M059J (cell line): Measurements from ENCODE around the gene PSMD6. TPM values are rescaled to one million over a fixed set of nuclear protein-coding genes. Genes with fewer than 3 reads are reported as not detected.

ENCODE experiments used
- DNase-seq: peaks from one replicate; pipeline ENCODE4 v3.0.0-alpha.2; 2012; ENCODE audit warnings: low read depth
- total RNA-seq: library from RNA; depleted of rRNA; stranded (reverse); fragments of >200 nt; shearing (Covaris generic); gene quantifications from 2 replicates; pipeline ENCODE4 v1.2.3, GENCODE V29; 2014

PSMD6 gene
- total RNA-seq, 1 experiment from 2014 or later: 85.1 TPM

GRCh38 chr3:64008487-64009351 is 14.6 kb downstream of the PSMD6 start:
- no peak for DNase-seq

- DNase-seq: no peak
These were observed 15.3 kb downstream of the PSMD6 start for GRCh38 chr3:64008017-64008416.

- DNase-seq: no peak
These were observed 19.7 kb downstream of the PSMD6 start for GRCh38 chr3:64003589-64003988.

- DNase-seq: no peak
These were observed 21.1 kb downstream of the PSMD6 start for GRCh38 chr3:64002233-64002632.

GRCh38 chr3:64000453-64001055 is 22.7 kb downstream of the PSMD6 start:
- DNase-seq: no peak

GRCh38 chr3:63998852-63999754 is 24.2 kb downstream of the PSMD6 start:
- no peak for DNase-seq

- no peak for DNase-seq
These were observed 28.2 kb downstream of the PSMD6 start for GRCh38 chr3:63995086-63995485.

GRCh38 chr3:63993653-63994079 is 29.6 kb downstream of the PSMD6 start:
- peak; percentile 55 for DNase-seq

GRCh38 chr3:63992516-63993209 is 30.6 kb downstream of the PSMD6 start:
- no peak for DNase-seq

- no peak for DNase-seq
These were observed 31.6 kb downstream of the PSMD6 start for GRCh38 chr3:63991666-63992065.

- no peak for DNase-seq
These were observed 32.6 kb downstream of the PSMD6 start for GRCh38 chr3:63990733-63991132.

- DNase-seq: no peak
These were observed 33.1 kb downstream of the PSMD6 start for GRCh38 chr3:63990204-63990603.

- DNase-seq: no peak
These were observed 34.4 kb downstream of the PSMD6 start for GRCh38 chr3:63988943-63989342.

GRCh38 chr3:63986831-63987230 is 36.5 kb downstream of the PSMD6 start:
- no peak for DNase-seq

- DNase-seq: no peak
These were observed 37.1 kb downstream of the PSMD6 start for GRCh38 chr3:63986146-63986545.

- no peak for DNase-seq
These were observed 38.9 kb downstream of the PSMD6 start for GRCh38 chr3:63984391-63984790.

GRCh38 chr3:63981980-63982379 is 41.3 kb downstream of the PSMD6 start:
- DNase-seq: no peak

GRCh38 chr3:63980830-63981498 is 42.3 kb downstream of the PSMD6 start:
- no peak for DNase-seq

GRCh38 chr3:63980019-63980418 is 43.3 kb downstream of the PSMD6 start:
- no peak for DNase-seq

- peak; percentile 1 for DNase-seq
These were observed 44.0 kb downstream of the PSMD6 start for GRCh38 chr3:63979093-63979885.
